ENCODE measurements around the gene RPL5. TPM values are rescaled to one million over a fixed set of nuclear protein-coding genes. Genes with fewer than 3 reads are reported as not detected.

Gene RPL5
- 1,035 to 1,330 TPM (median 1,070 TPM) in 5 replicates for total RNA-seq (2022; extraction: Qiagen RNA extraction)

DNA sequence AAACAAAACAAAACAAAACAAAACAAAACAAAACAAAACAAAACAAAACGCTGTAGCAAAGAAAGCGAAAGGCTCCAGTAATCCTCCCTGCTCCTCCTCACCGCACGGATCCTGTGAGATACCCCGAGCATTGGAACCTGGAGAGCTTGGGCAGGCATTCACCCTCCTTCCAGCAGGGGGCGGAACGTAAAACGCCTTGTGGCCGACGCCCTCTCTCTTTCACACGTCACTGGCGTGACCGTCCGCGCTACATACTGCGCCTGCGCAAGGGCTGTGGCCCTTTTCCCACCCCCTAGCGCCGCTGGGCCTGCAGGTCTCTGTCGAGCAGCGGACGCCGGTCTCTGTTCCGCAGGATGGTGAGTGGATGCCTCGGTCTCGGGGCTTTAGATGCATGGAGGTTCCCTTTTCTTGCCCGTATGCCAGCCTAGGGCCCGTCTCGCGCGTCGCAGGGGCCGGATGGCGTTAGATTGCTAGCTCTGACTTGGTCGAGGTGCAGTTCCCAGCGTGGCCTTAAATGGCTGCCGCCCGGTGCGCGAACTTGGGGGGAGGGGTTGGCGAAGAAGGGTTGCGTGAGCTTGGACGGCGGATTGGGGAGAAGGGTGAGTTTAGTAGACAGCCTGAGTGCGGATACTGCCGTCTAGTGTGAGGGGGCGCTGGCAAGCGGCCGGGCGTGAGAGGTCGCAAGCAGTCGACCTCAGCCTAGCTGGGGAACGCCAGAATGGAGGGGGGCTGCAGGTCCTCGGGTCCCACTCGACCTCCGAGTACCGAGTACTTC lies at the start of gene RPL5:
TSS of gene RPL5 (plus strand) at position 279 of the 775 bp plus-strand sequence. CDS start at position 354, 75 bp downstream.

DNA sequence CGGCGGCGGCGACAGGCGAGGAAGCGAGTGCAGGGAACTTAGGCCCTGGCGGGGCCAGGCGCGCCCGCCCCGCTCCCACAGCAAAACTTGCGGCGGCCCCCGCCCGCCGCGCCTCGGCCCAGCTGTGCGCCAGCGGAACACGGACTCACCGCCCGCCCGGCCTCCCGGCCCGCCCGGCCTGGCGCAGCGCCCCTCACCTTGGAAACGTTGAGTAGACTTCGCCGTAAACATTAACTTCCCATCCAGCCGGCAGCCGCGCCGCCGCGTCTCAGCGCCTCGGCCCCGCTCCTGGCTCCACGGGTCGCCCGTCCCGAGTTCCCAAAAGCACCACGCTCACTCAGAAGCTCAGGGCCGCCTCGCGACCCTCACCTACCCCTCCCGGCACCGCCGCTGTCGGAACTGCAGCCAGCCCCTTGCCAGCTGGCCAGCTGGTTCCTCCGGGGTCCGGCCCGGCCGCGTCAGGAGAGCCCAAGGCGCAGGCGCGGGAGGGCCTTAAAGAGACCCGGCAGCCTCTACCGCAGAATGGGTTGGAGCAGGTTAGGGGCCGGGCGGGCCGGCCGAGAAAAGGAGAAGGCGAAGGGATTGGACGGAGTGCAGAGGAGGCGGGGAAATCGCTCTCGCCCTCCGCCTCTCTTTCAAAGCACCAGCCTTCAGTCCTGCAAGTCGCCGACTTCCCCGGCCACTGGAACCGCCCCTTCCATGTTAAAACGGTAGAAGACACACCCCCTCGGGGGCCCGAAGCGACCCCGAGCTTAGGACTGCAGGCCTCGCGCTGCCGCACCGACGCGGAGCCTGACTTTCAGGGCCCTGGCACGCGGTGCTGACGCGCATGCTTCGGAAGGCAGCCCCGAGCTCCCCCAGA lies 47.0 kb upstream of the RPL5 start, which contains the start of gene EVI5:
TSS of gene EVI5 (minus strand) at position 470 of the 862 bp plus-strand sequence. CDS start 48,562 bp downstream, outside the sequence.

Other genes starting within 250 kb of the RPL5 start
- gene EVI5, start 46.9 kb upstream of the RPL5 start, total RNA-seq (2022; extraction: Qiagen RNA extraction) = 5.9 to 8.8 TPM (median 8.5 TPM) in 5 replicates
- gene DIPK1A, start 129.4 kb downstream of the RPL5 start, total RNA-seq (2022; extraction: Qiagen RNA extraction) = 7.6 to 9.5 TPM (median 8.9 TPM) in 5 replicates
- 10.2 to 14.3 TPM (median 11.8 TPM) in 5 replicates for gene MTF2, start 247.2 kb downstream of the RPL5 start, total RNA-seq (2022; extraction: Qiagen RNA extraction)